NCI-H1417 (cell line): ENCODE data around the gene IGF1R.

Experiments used
- DNase-seq, 3 experiments: peaks; one replicate each; lab custom pipeline; 2025; lab: John Stamatoyannopoulos, UW

IGF1R gene

DNA sequence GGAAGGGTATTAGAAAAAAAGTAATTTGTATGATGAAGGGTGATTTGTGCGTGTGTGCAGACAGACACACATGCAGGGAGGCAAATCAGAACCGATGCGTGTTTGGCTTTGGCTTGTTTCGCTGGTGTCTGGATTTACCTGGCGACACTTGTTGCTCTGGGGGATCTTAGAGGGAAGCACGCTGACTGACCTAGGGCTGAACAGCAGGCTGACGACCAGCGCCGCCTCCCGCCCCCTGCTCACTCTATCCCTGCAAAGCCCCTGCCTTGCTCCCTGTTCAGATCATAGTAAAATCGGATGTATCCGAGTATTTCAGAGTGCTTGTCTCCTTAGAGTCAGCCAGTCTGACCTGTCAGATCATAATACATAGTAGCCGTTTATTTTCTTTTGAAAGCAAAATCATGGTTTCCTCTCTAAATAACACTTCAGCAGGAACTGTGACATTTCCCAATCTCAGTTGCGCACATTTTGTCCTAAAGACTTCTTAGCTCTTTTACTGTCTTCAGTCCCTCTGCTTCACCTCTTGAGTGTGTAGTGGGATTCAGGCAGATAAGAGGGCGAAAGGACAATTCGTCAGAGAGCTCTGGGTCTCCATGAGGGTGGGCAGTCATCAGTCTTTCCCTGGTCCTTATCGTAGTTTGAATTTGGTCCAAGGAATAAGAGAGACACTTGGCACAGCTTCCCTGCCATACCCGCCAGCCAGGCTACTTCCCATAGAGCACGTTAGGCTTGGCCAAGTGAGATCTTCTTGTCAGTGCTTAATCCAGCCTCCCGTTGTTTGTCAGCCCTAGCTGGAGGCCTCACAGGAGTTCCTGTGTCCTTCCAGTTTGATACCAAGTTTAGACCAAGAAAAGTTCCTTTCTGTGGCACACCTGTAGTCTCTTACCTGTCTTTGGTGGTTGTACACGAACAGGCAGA, 261.9 kb downstream of the IGF1R start:
- no peak for DNase-seq

DNA sequence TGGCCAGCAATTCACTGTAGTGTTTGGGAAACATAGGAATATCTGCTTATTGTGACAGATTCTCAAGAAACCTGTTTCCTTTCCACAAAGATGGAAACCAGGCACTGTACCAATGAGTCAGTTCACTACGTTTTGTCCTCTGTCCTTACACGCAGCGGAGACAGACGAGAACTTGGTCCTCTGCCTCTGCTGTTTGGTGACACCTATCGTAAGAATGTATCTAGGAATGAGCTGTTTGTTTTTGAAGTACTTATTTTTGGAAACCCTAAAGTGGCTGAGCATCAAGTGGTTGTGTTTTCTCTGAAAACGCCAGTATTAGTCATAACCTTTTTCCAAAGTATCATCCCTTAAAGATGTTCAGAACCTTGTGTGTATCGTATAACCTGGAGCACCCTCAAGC, 266.3 kb downstream of the IGF1R start:
- no peak for DNase-seq

DNA sequence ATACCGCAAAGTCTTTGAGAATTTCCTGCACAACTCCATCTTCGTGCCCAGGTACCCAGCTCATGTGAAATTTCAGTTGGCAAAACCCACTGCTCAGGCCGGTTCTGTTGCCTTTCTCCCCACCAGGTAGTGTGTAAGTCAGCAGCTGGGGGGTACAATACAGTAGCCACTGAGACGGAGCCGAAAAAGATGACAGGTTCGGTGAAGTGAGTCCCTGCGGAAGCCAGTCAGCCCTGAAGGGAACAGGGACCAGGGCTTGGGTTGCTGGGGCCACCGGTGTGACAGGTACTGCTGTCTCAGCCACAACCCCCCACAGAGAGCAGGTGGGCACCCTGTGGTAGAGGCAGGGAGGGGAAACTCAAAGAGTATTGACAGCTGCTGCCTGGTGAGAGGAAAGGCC, 268.5 kb downstream of the IGF1R start:
- DNase-seq: peak in 2 of 3 experiments; percentile 10 to 47

DNA sequence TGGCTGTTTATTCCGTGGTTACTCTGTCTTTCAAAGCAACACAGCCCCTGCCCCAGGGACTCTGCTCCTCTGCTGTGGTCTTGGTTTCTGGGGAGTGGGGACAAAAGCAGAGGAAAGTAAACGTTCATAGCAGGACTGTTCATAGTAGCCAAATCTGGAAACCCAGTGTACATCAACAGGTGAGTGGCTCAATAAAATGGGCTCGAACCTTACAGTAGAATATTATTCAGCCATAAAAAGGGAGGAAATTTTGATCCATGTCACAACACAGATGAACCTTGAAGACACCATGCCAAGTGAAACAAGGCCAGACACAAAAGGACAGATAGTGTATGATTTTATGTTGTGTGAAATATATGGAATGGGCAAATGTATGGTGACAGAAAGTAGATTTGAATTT, 269.1 kb downstream of the IGF1R start:
- no peak for DNase-seq

DNA sequence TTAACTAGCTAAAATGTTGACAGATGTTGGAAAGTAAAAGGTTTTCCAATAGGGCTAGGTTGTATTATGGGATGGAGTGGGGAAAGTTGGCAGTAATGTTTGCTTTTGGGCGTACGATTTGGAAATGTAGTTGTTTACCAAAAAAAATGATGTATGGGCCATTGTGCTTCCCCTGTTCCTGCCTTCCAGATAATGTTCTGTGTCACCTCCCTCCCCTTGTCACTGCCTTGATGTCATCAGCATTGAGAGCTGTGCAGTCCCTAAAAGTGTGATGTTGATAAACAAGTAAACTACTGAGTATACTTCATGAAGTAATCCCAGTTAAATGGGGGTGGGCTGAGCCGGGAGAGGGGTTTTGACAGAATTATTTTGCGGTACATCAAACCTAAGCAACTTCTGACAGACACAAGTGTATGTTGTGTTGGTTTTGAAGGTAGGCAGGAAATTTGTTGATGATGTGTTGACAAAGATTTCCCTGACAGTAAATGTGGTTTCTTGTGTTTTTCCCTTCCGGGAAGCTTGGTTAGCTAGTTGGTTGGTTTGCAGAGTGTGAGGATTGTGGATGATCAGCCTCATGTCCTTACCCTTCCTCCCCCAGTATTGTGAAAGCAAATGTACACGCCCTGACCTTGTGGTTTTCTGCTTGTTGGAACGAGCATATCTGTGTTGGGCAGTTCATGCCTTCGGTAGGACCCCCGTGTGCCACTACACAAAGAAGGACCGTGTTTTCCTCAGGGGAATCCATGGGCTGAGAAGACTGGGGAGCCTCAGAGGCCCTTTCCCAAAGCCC, 271.9 kb downstream of the IGF1R start:
- no peak for DNase-seq

DNA sequence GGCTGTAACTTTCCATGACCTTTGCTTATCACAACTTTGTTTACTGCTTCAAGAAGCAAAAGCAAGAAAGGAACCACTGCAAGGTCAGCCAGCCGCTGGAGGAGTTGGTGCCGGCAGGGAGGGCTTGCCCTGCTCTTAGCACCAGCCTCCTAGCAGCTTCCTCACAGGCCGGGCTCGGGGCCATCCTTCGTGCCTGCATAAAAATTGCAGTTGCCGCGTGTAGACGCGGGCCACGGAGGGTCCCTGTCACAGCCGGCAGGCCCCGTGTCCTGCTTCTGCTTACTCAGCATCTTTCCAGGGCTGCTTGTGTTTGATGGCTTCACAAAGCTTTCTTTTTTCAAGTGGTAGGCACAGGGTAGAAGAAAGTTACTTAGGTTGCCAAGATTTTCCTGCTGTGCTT, 274.8 kb downstream of the IGF1R start:
- no peak for DNase-seq

DNA sequence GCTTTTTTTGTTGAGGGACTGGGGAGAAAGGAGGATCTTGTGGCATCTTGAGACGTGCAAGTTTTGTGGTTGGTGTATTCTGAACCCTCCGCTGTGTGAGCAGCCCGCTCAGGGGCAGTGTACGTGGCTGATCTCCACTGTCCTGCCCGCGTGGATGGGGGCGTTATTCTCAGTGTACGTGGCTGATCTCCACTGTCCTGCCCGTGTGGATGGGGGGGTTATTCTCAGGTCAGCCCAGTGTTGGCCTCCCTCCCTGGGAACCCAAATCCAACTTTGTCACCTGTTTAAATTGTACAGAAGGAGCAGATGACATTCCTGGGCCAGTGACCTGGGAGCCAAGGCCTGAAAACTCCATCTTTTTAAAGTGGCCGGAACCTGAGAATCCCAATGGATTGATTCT, 275.2 kb downstream of the IGF1R start:
- DNase-seq: no peak

GRCh38 chr15:98924401-98925049, 276.2 kb downstream of the IGF1R start:
- DNase-seq: no peak

GRCh38 chr15:98926236-98926635, 277.9 kb downstream of the IGF1R start:
- no peak for DNase-seq

DNA sequence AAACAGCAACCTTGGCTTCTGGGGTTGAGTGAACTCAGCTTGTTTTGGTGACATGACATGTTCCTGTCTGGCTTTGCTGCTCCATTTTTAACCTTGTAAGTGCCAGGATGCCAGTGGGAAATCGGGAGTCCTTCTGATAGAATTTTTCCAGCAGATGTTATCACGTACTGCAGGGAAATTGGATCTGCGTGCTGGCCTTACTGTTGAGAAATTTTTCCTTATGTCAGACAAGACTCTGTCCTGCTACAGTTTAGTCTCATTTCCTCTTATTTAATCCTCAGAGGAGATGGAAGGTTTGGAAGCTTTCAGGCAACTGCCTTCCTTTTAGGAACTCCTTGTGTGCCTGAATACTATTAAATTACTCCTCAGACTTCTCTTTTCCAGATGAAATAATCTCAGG, 278.7 kb downstream of the IGF1R start:
- DNase-seq: no peak

DNA sequence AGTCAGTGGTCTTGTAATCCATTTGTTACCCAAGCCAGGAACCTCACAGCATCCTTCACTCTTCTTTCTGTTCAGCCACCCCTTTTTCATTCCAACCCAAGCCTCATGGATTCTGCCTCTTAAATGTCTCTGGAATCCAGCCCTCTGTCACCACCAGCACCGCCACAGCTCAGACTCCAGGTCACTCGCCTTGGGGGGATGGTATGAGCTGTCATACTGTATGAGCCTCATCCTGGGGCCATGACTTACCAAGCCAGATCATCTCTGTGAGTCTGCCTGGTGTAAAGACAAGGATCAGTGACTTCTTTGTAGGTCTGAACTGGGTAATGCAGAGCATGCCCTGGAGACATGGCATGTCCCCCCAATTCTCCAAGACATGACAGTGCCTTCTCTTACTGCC, 279.7 kb downstream of the IGF1R start:
- DNase-seq: no peak

DNA sequence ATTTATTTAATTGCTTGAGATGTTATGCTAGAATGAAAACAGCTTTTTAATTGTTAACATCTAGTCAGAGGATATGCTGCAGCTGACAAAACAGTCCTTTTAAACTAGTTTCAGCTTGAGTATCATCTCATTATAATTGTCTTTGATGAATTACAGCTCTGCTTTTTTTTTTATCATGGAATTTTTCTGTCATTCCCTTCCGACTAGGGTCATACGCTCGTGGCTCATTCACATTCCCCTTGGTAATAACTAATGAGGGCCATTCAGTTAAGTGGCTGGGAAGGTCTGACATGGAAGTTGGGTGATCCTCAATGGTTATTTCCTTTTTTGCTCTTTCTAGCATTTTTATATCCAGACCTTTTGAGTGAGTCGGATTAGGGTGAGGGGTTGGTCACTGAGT, 282.2 kb downstream of the IGF1R start:
- DNase-seq: peak in 1 of 3 experiments; percentile 10

GRCh38 chr15:98931004-98931403, 282.7 kb downstream of the IGF1R start:
- DNase-seq: no peak

GRCh38 chr15:98933406-98933805, 285.1 kb downstream of the IGF1R start:
- no peak for DNase-seq

DNA sequence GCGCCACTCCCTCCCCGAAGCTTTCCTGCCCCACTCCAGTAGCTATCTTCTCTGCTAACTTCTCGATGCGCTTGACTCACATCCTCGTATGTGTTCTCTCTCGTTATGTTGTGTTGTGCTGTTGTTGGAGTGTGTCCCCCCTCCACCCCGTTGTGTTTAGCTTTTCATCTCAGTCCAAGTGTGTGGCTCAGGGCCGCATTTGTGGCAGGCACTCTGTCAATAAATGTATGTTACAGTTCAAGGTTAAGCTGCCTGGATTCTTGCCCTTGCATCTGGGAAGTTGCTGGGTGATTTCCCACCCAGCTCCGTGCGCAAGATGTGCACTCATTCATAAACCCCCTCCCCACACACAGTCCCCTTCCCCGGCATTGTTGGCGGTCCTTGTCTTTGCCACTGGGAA, 287.4 kb downstream of the IGF1R start:
- no peak for DNase-seq

- DNase-seq: no peak
These were observed 289.2 kb downstream of the IGF1R start for GRCh38 chr15:98937413-98938104.

DNA sequence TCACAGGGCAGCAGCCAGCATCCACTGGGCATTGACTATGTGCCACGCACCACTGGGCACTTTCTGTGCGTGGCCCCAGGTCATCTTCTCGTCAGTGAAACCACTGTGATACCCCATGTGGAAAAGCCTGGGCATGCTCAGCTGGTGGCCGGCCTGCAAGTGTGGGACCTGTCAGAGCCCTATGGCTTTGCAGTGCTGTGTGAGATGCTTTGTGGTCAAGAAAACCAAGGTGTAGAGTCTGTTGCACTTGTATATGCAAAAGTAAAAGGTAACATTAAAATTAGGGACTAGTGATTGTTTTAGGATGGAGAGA, 289.7 kb downstream of the IGF1R start:
- no peak for DNase-seq

DNA sequence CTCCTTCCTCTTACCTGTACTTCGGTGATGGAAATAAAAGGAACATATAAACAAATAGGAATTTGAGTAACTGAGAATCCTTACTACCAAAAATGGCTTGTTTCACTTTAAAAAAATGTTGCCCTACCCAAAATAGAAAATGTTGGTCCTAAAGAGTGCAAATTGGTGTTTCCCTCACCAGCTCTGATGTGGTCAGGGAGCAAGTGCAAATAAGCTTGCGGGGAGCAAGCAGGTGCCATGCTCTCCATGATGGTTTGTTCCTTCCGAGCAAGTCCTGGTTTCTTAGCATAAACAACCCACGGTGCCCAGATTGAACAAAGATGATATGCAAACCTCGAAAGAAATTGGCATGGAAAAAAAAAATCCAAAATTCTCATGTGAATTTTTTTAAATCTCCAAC, 290.5 kb downstream of the IGF1R start:
- no peak for DNase-seq

DNA sequence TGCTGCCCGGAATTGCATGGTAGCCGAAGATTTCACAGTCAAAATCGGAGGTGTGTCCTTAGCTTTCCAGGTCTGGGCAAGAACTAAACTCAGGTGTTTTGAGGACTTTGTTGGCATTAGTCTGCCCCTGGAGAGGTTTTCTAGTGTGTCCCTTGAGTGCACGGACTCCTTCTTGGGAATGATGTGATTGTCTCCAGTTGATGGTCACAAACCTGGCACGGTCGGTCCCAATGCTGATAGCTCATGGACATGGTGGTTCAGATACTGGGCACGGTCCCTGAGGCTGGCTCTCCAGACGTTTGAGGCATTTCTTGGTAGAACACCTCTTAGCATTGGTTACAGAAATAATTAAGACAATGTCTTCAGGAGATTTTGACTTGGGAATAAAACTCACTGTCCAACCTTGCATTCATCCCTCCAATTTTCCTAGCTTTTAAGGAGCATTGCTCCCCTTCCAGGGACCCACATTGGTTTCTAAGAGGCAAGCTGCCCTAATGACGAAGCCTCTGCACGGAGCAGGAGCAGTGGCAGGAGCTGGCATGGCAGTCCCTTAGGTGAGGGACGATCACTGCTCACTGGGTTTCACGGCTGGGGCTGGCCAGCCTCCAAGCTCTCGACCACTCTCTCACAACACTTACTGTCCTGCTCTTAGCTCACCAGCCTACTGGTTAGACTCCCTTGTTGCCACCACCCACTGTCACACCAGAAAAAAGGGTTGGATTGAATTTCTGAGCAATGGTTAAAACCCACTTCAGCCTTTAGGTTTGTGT, 291.2 kb downstream of the IGF1R start:
- no peak for DNase-seq

GRCh38 chr15:98941595-98942255, 293.4 kb downstream of the IGF1R start:
- no peak for DNase-seq

DNA sequence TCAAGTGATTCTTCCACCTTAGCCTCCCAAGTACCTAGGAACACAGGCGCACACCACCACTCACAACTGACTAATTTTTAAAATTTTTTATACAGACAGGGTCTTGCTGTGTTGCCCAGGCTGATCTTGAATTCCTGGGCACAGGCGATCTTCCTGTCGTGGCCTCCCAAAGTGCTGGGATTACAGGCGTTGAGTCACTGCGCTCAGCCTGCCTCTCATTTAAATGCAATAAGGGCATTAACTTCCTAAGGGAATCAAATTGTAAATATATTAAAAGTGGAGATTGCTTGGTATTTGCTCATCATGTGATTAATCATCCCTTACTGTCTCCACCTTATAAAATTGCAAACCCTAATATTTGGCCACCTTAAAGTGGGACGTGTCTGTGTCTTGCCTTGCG, 294.1 kb downstream of the IGF1R start:
- no peak for DNase-seq
